RWPE2 (cell line): ENCODE measurements around the gene NR1D2.

Experiments
- ATAC-seq: fragments of 200-7000 bp; cut with Tn5 transposase; 3 replicates; pipeline ENCODE4 v1.9.1; 2021; ENCODE audit warnings: low read depth
- DNase-seq: peaks from one replicate; pipeline ENCODE4 v3.0.0-alpha.2; 2020; ENCODE audit warnings: low spot score
- H3K27ac ChIP-seq: fragments of 450-650 bp; 2 replicates; pipeline ENCODE4 v1.5.1; 2017; ENCODE audit warnings: mild to moderate bottlenecking; ENCODE audit not compliant: poor library complexity, severe bottlenecking
- H3K27me3 ChIP-seq: fragments of 250-450 bp; sonication (Bioruptor Pico); 2 replicates; pipeline ENCODE4 v1.5.1; 2021; ENCODE audit warnings: mild to moderate bottlenecking, moderate library complexity; ENCODE audit not compliant: insufficient read depth, poor library complexity, severe bottlenecking
- H3K36me3 ChIP-seq: fragments of 250-450 bp; sonication (Bioruptor Pico); 2 replicates; pipeline ENCODE4 v1.5.1; 2020; ENCODE audit warnings: low read depth, mild to moderate bottlenecking, moderate library complexity
- H3K4me1 ChIP-seq: fragments of 250-450 bp; sonication (Bioruptor Pico); 2 replicates; pipeline ENCODE4 v1.5.1; 2021; ENCODE audit warnings: mild to moderate bottlenecking, moderate library complexity; ENCODE audit not compliant: insufficient read depth, poor library complexity, severe bottlenecking
- H3K4me3 ChIP-seq: fragments of 250-450 bp; sonication (Bioruptor Pico); 2 replicates; pipeline ENCODE4 v1.5.1; 2021; ENCODE audit warnings: mild to moderate bottlenecking, moderate library complexity; ENCODE audit not compliant: severe bottlenecking
- H3K9me3 ChIP-seq: fragments of 250-450 bp; sonication (Bioruptor Pico); 2 replicates; pipeline ENCODE4 v1.5.1; 2021; ENCODE audit warnings: mild to moderate bottlenecking, moderate library complexity; ENCODE audit not compliant: severe bottlenecking
- CTCF ChIP-seq: fragments of 450-650 bp; IDR thresholded peaks from one replicate; pipeline ENCODE4 v1.5.1; 2017; ENCODE audit warnings: mild to moderate bottlenecking, moderate library complexity; ENCODE audit not compliant: poor library complexity, severe bottlenecking

Gene NR1D2

GRCh38 chr3:23969393-23969792 is 24.3 kb downstream of the NR1D2 start:
- Histone ChIP-seq H3K9me3 (no peaks in the 10 kb centered on the region), H3K27me3 (no peaks in the 10 kb centered on the region), H3K27ac (no peak overlapping the region), H3K4me3 (no peak overlapping the region), H3K4me1 (peaks cover 12% of the 10 kb centered on the region), H3K36me3 (peaks cover 36% of the 10 kb centered on the region)
- no peak for ATAC-seq
- no peak for DNase-seq
- no peak for TF ChIP-seq CTCF

DNA sequence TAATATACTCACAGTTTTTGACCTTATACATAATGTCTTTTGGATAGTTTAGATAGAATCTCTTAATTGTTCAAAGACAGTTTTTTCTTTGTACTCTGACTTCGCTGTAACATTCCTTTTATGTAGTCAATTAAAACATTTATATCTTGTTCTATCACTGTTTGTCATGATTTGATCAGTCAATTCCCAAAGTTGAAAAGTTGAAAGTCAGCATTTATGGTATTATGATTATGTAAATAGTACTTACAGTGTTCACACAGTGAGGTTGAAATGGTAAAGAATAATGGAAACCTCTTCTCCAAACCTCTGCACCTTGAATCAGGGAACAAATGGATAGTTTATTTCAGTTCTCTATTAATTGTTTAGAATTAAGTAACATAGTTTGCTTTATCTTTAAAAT is 26.6 kb downstream of the NR1D2 start:
- DNase-seq = no peak
- no peaks in the 10 kb centered on the region for H3K9me3 ChIP-seq
- no peak for ATAC-seq
- H3K27me3 ChIP-seq = no peaks in the 10 kb centered on the region
- H3K27ac ChIP-seq = no peak overlapping the region
- TF ChIP-seq CTCF = no peak
- H3K4me1 ChIP-seq = peaks cover 12% of the 10 kb centered on the region
- H3K36me3 ChIP-seq = peaks cover 21% of the 10 kb centered on the region
- no peak overlapping the region for H3K4me3 ChIP-seq

- no peak for DNase-seq
- no peak overlapping the region for H3K27ac ChIP-seq
- TF ChIP-seq CTCF = no peak
- no peaks in the 10 kb centered on the region for H3K27me3 ChIP-seq
- no peak for ATAC-seq
- H3K36me3 ChIP-seq = peaks cover 20% of the 10 kb centered on the region
- H3K4me1 ChIP-seq = no peaks in the 10 kb centered on the region
- no peaks in the 10 kb centered on the region for H3K9me3 ChIP-seq
- H3K4me3 ChIP-seq = no peak overlapping the region
Observed at GRCh38 chr3:23976555-23976954, 31.5 kb downstream of the NR1D2 start.

DNA sequence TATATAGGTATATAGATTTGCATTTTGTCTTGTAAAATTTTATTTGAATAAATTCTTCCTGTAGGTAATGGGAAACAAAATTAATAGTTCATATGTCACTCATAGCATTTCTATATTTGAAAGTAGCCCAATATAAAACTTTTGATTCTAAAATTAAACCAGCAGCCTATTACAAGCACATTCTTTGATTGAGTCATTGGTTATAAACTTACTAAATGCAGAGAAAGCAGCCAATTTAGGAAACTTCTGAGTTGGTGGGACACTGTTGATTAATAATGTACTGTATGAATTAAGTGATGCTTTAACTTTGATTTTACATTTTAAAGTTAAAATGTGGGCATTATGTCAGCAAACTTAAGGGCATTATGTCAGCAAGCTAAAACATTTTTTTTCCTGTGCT is 34.5 kb downstream of the NR1D2 start:
- Histone ChIP-seq H3K9me3 (no peaks in the 10 kb centered on the region), H3K27ac (no peak overlapping the region), H3K4me3 (no peak overlapping the region), H3K27me3 (no peaks in the 10 kb centered on the region), H3K36me3 (peaks cover 20% of the 10 kb centered on the region), H3K4me1 (no peaks in the 10 kb centered on the region)
- DNase-seq (no peak), ATAC-seq (no peak)
- no peak for TF ChIP-seq CTCF

DNA sequence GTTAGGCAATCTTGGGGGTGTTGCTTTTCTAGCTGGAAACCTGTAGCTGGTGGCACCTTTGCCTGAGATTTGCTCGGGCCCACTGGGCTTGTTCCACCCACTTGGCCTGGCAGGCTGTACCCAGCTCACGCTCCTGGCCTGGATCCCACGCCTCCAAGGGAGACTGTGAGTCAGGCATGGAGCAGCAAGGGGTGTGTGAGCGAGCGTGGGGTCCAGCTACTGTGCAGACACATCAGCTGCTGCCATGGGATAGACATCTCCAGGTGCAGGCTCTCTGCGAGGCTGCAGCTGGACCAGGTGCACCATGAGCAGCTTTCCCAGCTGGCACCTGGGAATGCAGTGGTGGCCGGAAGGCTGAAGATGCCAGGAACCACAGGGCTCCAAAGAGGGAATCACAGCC is 36.0 kb downstream of the NR1D2 start:
- H3K27me3 ChIP-seq = no peaks in the 10 kb centered on the region
- no peak overlapping the region for H3K4me3 ChIP-seq
- ATAC-seq = no peak
- no peak for TF ChIP-seq CTCF
- H3K27ac ChIP-seq = no peak overlapping the region
- no peaks in the 10 kb centered on the region for H3K4me1 ChIP-seq
- H3K9me3 ChIP-seq = no peaks in the 10 kb centered on the region
- peaks cover 20% of the 10 kb centered on the region for H3K36me3 ChIP-seq
- DNase-seq = no peak
